HG02884 (cell line): ENCODE results near the gene ETV6.
"Not testable (repeated sequence)": the region's sequence is repeated elsewhere in the genome, so short reads cannot be mapped to it uniquely, and the experiment has no call there.

Experiments
- ATAC-seq: cut with Tn5 transposase; IDR thresholded peaks from one replicate; pipeline ENCODE4 v1.9.1; 2021; ENCODE audit warnings: mild to moderate bottlenecking, moderate library complexity; ENCODE audit not compliant: unreplicated experiment

ETV6 gene

GRCh38 chr12:11649413-11650285 is at the start of gene ETV6:
ETV6 (plus strand) TSS chr12:11649674; CDS start chr12:11650128, 454 bp downstream.
- peak; percentile 44 for ATAC-seq

- no peak for ATAC-seq
These were observed 49.3 kb upstream of the ETV6 start for GRCh38 chr12:11600199-11600598.

GRCh38 chr12:11601647-11602046 is 47.8 kb upstream of the ETV6 start:
- no peak for ATAC-seq

GRCh38 chr12:11607313-11608081 is 42.0 kb upstream of the ETV6 start:
- no peak for ATAC-seq

GRCh38 chr12:11609045-11609444 is 40.4 kb upstream of the ETV6 start:
- ATAC-seq: no peak

- no peak for ATAC-seq
These were observed 34.0 kb upstream of the ETV6 start for GRCh38 chr12:11615481-11615880.

- no peak for ATAC-seq
These were observed 31.4 kb upstream of the ETV6 start for GRCh38 chr12:11618046-11618445.

GRCh38 chr12:11621797-11622423 is 27.6 kb upstream of the ETV6 start:
- ATAC-seq: no peak

- ATAC-seq: no peak
These were observed 26.6 kb upstream of the ETV6 start for GRCh38 chr12:11622876-11623281.

- ATAC-seq: no peak
These were observed 26.1 kb upstream of the ETV6 start for GRCh38 chr12:11623382-11623781.

GRCh38 chr12:11624116-11624515 is 25.4 kb upstream of the ETV6 start:
- no peak for ATAC-seq

- not testable (repeated sequence) for ATAC-seq
These were observed 21.8 kb upstream of the ETV6 start for GRCh38 chr12:11627709-11628108.

- no peak for ATAC-seq
These were observed 21.1 kb upstream of the ETV6 start for GRCh38 chr12:11628353-11628752.

- no peak for ATAC-seq
These were observed 19.3 kb upstream of the ETV6 start for GRCh38 chr12:11630046-11630706.

- ATAC-seq: no peak
These were observed 18.2 kb upstream of the ETV6 start for GRCh38 chr12:11631288-11631687.

GRCh38 chr12:11631881-11632280 is 17.6 kb upstream of the ETV6 start:
- not testable (repeated sequence) for ATAC-seq

- no peak for ATAC-seq
These were observed 15.5 kb upstream of the ETV6 start for GRCh38 chr12:11633968-11634367.

- ATAC-seq: no peak
These were observed 14.1 kb upstream of the ETV6 start for GRCh38 chr12:11635341-11635740.

GRCh38 chr12:11638315-11638916 is 11.1 kb upstream of the ETV6 start:
- ATAC-seq: no peak

- no peak for ATAC-seq
These were observed 10.0 kb upstream of the ETV6 start for GRCh38 chr12:11639454-11639853.

- no peak for ATAC-seq
These were observed 8.0 kb upstream of the ETV6 start for GRCh38 chr12:11641522-11641921.
